ENCODE measurements around the gene ZBED3. TPM values are rescaled to one million over a fixed set of nuclear protein-coding genes. Genes with fewer than 3 reads are reported as not detected.

The ZBED3 gene
- total RNA-seq, 2 experiments from 2014 or later = 3.6 to 13.2 TPM

DNA sequence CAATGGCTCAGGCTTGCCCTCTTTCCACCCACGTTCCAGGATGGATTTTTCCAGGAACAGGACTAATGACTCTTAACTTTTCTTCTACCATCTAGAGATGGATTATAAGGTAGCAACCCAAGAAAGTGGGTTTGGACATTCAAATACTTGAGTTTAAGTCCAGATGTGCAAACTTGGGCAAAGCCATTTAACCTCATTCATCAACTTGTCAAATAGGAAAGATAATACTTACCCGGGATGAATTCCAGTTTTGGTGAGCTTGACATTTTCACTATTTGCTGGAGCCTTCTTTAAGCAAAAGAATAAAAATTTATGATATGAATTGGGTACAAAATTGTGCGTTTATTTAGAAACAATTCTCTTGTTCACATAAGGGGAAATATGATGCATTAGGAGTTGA, 44.3 kb upstream of the ZBED3 start:
- Histone ChIP-seq H3K79me2 (ENCODE audit: insufficient read depth, low read depth, low read length) (no peaks in the 10 kb centered on the region), H3K4me1 (ENCODE audit: insufficient read depth, low read length, poor library complexity, severe bottlenecking) (no peaks in the 10 kb centered on the region), H3K4me2 (ENCODE audit: low read length) (no peak overlapping the region), H3K9me3 (ENCODE audit: low read length) (no peaks in the 10 kb centered on the region), H3K36me3 (ENCODE audit: insufficient read depth, low read length) (no peaks in the 10 kb centered on the region), H3K9me2 (ENCODE audit: insufficient read depth, low read length) (no peaks in the 10 kb centered on the region), H3K4me3 (ENCODE audit: low read depth, low read length, poor library complexity, severe bottlenecking) (no peak overlapping the region), H4K20me1 (ENCODE audit: insufficient read depth, low read length) (no peaks in the 10 kb centered on the region), H2AFZ (ENCODE audit: low read length) (no peak overlapping the region), H3K27ac (ENCODE audit: low read depth, low read length, poor library complexity, severe bottlenecking) (no peak overlapping the region)
- no TSS peak for BruUV-seq (replicated peaks)
- ChIA-PET CTCF (ENCODE audit: unreplicated experiment) (no interaction called here), POLR2A (interaction anchor here (0.5 to 0.9 kb wide), 2 partner anchors 210 to 327 kb away, joined by 3 read pairs; no protein-coding TSS in a partner anchor)
- TF ChIP-seq EZH2phosphoT487 (IDR thresholded peaks at IDR 0.05; ENCODE audit: borderline replicate concordance, low read depth, low read length) = no peak
- intact Hi-C loops (cut with micrococcal nuclease; ENCODE audit: unreplicated experiment) = no loop called here
- DNase-seq (ENCODE audit: low spot score) = no peak

DNA sequence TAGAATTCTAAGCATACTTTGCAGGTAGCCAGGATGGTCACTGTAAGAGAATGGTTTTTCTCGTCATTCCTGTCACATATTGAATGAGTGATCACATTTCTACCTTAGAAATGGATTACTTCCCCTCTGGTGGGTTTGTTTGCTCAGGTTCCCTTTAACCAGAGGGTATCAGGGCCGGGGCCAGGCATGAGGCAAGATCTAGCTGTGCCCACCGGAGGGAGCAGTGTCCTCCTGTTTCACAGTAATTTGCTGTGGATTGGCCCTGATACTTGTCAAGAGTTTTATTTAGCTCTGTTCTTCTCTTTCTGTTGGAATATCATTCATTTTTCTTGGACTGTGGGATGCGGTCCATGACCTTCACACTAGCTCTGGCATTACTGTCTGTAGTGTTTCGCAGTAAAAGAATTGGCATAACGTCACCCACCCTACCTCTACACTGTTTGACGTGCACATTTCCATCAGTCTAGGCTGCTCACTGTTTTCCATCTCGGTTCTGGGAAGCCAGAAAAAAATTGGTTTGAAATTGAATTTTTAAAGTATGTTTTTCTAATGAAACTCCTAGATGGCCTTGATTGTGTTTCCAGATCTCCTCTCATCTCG, 42.4 kb upstream of the ZBED3 start:
- BruUV-seq (replicated peaks) = no TSS peak
- no peaks in the 10 kb centered on the region for H3K36me3 ChIP-seq (ENCODE audit: insufficient read depth, low read length)
- no peaks in the 10 kb centered on the region for H3K9me2 ChIP-seq (ENCODE audit: insufficient read depth, low read length)
- no peak overlapping the region for H2AFZ ChIP-seq (ENCODE audit: low read length)
- no peak overlapping the region for H3K4me2 ChIP-seq (ENCODE audit: low read length)
- H3K79me2 ChIP-seq (ENCODE audit: insufficient read depth, low read depth, low read length) = no peaks in the 10 kb centered on the region
- CTCF ChIA-PET (ENCODE audit: unreplicated experiment) = no interaction called here
- H3K9me3 ChIP-seq (ENCODE audit: low read length) = no peaks in the 10 kb centered on the region
- no peaks in the 10 kb centered on the region for H3K4me1 ChIP-seq (ENCODE audit: insufficient read depth, low read length, poor library complexity, severe bottlenecking)
- peak; percentile 24 for DNase-seq (ENCODE audit: low spot score)
- H3K27ac ChIP-seq (ENCODE audit: low read depth, low read length, poor library complexity, severe bottlenecking) = no peak overlapping the region
- intact Hi-C loops (cut with micrococcal nuclease; ENCODE audit: unreplicated experiment) = no loop called here
- POLR2A ChIA-PET = interaction anchor here (0.6 kb wide), 1 partner anchor 22 kb away, joined by 3 read pairs; no protein-coding TSS in a partner anchor
- H3K4me3 ChIP-seq (ENCODE audit: low read depth, low read length, poor library complexity, severe bottlenecking) = no peak overlapping the region
- TF ChIP-seq, protein P1, sequence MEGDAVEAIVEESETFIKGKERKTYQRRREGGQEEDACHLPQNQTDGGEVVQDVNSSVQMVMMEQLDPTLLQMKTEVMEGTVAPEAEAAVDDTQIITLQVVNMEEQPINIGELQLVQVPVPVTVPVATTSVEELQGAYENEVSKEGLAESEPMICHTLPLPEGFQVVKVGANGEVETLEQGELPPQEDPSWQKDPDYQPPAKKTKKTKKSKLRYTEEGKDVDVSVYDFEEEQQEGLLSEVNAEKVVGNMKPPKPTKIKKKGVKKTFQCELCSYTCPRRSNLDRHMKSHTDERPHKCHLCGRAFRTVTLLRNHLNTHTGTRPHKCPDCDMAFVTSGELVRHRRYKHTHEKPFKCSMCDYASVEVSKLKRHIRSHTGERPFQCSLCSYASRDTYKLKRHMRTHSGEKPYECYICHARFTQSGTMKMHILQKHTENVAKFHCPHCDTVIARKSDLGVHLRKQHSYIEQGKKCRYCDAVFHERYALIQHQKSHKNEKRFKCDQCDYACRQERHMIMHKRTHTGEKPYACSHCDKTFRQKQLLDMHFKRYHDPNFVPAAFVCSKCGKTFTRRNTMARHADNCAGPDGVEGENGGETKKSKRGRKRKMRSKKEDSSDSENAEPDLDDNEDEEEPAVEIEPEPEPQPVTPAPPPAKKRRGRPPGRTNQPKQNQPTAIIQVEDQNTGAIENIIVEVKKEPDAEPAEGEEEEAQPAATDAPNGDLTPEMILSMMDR (conservative IDR thresholded peaks at IDR 0.05; ENCODE audit: low read length) = peak; percentile 61
- TF ChIP-seq EZH2phosphoT487 (IDR thresholded peaks at IDR 0.05; ENCODE audit: borderline replicate concordance, low read depth, low read length) = no peak
- H4K20me1 ChIP-seq (ENCODE audit: insufficient read depth, low read length) = no peaks in the 10 kb centered on the region

DNA sequence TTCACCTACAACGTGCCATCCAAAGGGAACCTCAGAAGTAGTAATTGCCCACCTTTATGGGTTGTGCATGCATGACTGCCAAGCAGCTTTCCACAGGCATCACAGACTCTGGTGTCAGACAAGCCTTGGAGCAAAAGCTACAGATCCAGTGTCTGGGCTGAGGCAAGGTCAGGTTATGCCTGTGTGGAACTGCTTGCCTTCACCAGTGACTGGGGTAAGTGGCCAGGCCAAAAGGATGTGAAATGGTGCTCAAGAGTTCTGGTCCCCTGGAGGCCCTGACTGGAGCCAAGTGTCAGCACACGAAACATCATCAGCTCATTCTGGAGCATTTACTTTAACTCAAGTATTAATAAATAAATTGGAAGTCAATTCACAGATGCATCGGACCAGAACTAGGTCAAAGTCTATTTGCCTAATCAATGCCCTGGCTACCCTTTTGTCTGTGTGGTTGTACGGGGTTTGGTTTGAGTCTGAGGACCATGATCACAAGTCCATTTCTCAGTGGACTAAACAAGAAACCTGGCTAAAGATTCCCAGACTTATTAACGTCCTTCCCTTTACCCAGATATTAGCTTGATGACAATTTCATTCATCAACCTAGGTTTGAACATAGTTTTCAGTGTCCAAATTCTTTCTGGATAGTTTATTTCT, 41.5 kb upstream of the ZBED3 start:
- ChIA-PET CTCF (ENCODE audit: unreplicated experiment) (no interaction called here), POLR2A (no interaction called here)
- intact Hi-C loops (cut with micrococcal nuclease; ENCODE audit: unreplicated experiment) = no loop called here
- Histone ChIP-seq H3K27ac (ENCODE audit: low read depth, low read length, poor library complexity, severe bottlenecking) (no peak overlapping the region), H3K4me2 (ENCODE audit: low read length) (no peak overlapping the region), H3K4me1 (ENCODE audit: insufficient read depth, low read length, poor library complexity, severe bottlenecking) (no peaks in the 10 kb centered on the region), H3K4me3 (ENCODE audit: low read depth, low read length, poor library complexity, severe bottlenecking) (no peak overlapping the region), H2AFZ (ENCODE audit: low read length) (no peak overlapping the region), H3K79me2 (ENCODE audit: insufficient read depth, low read depth, low read length) (no peaks in the 10 kb centered on the region), H3K36me3 (ENCODE audit: insufficient read depth, low read length) (0 out of 2 replicates have a peak, but pooled peaks cover 2% of the 10 kb centered on the region), H3K9me3 (ENCODE audit: low read length) (0 out of 2 replicates have a peak, but pooled peaks cover 4% of the 10 kb centered on the region), H3K9me2 (ENCODE audit: insufficient read depth, low read length) (no peaks in the 10 kb centered on the region), H4K20me1 (ENCODE audit: insufficient read depth, low read length) (no peaks in the 10 kb centered on the region)
- TF ChIP-seq, protein P1 (conservative IDR thresholded peaks at IDR 0.05; ENCODE audit: low read length) = no peak
- no peak for TF ChIP-seq EZH2phosphoT487 (IDR thresholded peaks at IDR 0.05; ENCODE audit: borderline replicate concordance, low read depth, low read length)
- no TSS peak for BruUV-seq (replicated peaks)
- no peak for DNase-seq (ENCODE audit: low spot score)
